NCI-H82 treated with DMSO at 0.1 percent for 48 hours (cell line): Measurements from ENCODE around the gene ZNF385B.
"Not testable (repeated sequence)": the region's sequence is repeated elsewhere in the genome, so short reads cannot be mapped to it uniquely, and the experiment has no call there.

Experiments
- DNase-seq: peaks from one replicate; lab custom pipeline; 2025; ENCODE audit not compliant: unreplicated experiment; lab: John Stamatoyannopoulos, UW

Gene ZNF385B

GRCh38 chr2:179636100-179636980, 225.1 kb downstream of the ZNF385B start:
- no peak for DNase-seq

DNA sequence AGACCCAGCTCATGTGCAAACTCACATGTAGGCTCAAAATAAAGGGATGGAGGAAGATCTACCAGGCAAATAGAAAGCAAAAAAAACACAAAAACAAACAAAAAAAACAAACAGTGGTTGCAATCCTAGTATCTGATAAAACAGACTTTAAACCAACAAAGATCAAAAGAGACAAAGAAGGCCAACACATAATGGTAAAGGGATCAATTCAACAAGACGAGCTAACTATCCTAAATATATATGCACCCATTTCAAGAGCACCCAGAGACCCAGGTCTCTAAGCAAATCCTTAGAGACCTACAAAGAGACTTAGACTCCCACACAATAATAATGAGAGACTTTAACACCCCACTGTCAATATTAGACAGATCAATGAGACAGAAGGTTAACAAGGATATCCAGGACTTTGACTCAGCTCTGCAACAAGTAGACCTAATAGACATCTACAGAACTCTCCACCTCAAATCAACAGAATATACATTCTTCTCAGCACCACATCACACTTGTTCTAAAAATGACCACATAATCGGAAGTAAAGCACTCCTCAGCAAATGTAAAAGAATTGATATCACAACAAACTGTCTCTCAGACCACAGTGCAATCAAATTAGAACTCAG, 229.5 kb downstream of the ZNF385B start:
- not testable (repeated sequence) for DNase-seq

DNA sequence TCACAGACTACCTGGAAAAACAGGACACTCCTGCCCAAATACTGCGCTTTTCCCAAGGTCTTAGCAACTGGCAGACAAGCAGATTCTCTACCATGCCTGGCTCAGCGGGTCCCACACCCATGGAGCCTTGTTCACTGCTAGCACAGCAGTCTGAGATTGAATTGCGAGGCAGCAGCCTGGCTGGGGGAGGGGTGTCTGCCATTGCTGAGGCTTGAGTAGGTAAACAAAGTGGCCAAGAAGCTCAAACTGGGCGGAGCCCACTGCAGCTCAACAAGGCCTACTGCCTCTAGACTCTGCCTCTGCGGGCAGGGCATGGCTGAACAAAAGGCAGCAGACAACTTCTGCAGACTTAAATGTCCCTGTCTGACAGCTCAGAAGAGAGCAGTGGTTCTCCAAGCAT, 231.6 kb downstream of the ZNF385B start:
- DNase-seq = not testable (repeated sequence)

- no peak for DNase-seq
Measured at GRCh38 chr2:179626261-179626660, 235.2 kb downstream of the ZNF385B start.

- no peak for DNase-seq
Measured at GRCh38 chr2:179622635-179623300, 238.6 kb downstream of the ZNF385B start.

- no peak for DNase-seq
Measured at GRCh38 chr2:179622112-179622511, 239.3 kb downstream of the ZNF385B start.

- no peak for DNase-seq
Measured at GRCh38 chr2:179619947-179620467, 241.4 kb downstream of the ZNF385B start.

- DNase-seq = no peak
Measured at GRCh38 chr2:179614121-179614520, 247.3 kb downstream of the ZNF385B start.

- DNase-seq = no peak
Measured at GRCh38 chr2:179613701-179614100, 247.7 kb downstream of the ZNF385B start.

GRCh38 chr2:179613299-179613651, 248.1 kb downstream of the ZNF385B start:
- DNase-seq = no peak

- DNase-seq = no peak
Measured at GRCh38 chr2:179612591-179613298, 248.7 kb downstream of the ZNF385B start.

GRCh38 chr2:179612108-179612507, 249.3 kb downstream of the ZNF385B start:
- no peak for DNase-seq

DNA sequence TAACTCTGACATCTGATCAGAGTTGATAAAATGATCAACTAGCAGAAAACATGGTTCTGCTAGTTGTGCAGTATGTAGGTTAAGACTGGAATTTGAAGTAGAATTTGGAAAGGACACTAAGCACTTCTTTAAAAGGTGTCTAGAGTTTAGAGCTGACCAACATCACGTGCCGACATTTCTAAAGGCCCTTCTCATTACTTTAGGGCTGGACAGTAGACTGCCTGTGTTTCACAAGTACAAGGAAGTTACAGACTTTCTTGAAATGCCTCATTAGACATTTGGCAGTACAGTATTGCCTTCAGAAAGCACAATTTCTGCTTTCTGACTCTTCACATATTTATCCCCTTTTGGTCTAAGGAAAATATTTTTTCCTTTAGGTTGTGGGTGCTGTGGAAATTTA, 255.3 kb downstream of the ZNF385B start:
- DNase-seq = no peak

- no peak for DNase-seq
Measured at GRCh38 chr2:179605341-179605740, 256.1 kb downstream of the ZNF385B start.

- DNase-seq = no peak
Measured at GRCh38 chr2:179604598-179604997, 256.8 kb downstream of the ZNF385B start.

GRCh38 chr2:179602452-179602851, 259.0 kb downstream of the ZNF385B start:
- DNase-seq = no peak

DNA sequence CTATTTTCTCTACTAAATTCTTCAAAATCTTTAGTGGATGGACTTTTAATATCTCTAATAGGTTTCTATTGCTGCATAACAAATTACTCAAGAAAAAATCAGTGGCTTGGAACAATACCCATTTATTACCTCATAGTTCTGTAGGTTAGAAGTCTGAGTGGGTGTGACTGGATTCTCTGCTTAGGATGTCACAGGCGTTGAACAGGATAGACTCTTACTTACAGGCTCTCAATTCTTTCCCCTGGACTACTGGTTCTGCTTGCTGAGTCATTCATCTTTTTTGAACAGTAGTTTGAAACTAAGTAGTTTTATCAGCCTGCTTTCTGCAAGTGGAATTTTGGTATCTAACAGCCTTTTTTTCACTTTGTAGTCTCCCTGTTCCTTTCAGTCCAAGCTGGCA, 265.4 kb downstream of the ZNF385B start:
- no peak for DNase-seq

DNA sequence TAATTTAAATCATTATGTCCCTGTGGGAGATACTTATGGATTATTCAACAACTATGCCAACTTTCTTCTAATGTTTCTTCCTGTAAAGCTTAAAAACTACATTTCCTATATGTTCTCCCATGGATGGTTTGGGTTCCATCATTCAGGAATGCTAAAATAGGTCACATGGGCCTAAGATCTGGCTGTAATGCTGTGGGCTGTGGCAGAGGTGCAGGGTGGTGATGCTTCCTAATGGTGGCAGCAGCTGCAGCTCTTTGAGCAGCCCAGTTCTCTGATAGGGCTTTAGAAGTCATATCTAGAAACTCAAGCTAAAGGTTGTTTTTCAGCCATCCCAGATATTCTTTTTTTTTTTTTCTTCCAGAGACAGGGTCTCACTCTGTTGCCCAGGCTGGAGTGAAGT, 266.1 kb downstream of the ZNF385B start:
- no peak for DNase-seq

DNA sequence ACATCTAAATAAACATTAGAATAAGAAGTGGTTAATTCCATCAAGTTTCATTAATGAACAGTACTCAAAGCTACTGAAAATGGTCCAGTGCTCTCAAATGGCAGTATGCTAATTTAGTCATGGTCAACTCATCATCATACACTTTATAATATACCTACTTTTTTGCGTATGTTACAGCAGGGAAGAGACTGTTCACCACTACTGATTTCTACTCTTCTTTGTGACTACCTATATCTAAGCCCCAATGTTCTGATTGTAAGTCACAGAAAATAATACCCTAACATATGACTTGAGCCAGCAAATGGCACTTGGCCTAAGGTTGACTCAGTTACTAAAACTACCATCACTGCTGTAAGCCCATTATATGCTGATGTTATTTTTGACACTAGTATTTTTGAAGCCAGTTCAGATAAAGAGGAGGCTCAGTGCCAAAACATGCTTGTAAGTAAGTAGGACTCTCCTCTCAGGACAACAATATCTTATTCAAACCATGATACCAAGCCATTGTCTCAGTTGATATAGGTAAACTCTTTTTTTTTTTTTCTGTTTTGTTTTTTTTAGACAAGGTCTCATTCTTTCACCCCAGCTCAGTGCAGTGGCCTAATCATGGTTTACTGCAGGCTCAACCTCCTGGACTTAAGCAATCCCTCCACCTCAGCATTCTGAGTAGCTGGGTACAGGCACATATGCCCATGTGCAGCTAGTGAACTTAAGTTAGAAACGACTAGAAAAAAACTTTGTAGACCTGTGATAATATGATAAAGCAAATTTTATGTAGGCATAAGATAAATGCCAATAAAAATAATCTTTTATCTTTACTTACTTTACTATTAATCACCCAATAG, 266.9 kb downstream of the ZNF385B start:
- no peak for DNase-seq

DNA sequence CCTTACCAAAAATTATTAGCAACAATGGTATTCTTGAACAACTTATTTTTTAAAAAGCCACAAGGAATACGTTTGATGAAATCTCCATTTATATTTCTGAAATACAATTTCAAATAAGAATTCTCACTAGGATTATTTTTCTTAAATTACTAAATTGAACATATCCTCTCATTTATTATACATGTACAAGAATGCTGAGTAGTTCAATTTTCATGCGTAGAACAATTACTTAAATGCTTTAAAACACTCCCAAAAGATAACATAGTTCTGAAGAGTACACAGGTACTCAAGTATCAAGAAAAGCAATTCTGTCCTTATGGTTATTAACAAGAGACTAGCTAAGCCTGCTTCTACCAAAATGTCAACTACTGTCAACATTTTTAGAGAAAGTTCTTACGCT, 268.1 kb downstream of the ZNF385B start:
- no peak for DNase-seq
